GM12872 (cell line): Measurements from ENCODE around the gene C16orf90.

Source experiments
- CTCF ChIP-seq: IDR thresholded peaks from 3 replicates; pipeline ENCODE4 v1.5.1; 2011; ENCODE audit warnings: low read depth, mild to moderate bottlenecking, low read length, moderate library complexity; ENCODE audit not compliant: insufficient read depth

C16orf90 gene

GRCh38 chr16:3474136-3474779 lies 21.0 kb downstream of the C16orf90 start:
- no peak for TF ChIP-seq CTCF

GRCh38 chr16:3472878-3473595 lies 22.3 kb downstream of the C16orf90 start:
- no peak for TF ChIP-seq CTCF

GRCh38 chr16:3471518-3472176 lies 23.6 kb downstream of the C16orf90 start:
- TF ChIP-seq CTCF = no peak

- no peak for TF ChIP-seq CTCF
These were observed 24.6 kb downstream of the C16orf90 start for GRCh38 chr16:3470723-3471122.

- TF ChIP-seq CTCF = no peak
These were observed 25.6 kb downstream of the C16orf90 start for GRCh38 chr16:3469736-3470135.

- no peak for TF ChIP-seq CTCF
These were observed 26.8 kb downstream of the C16orf90 start for GRCh38 chr16:3468501-3468900.

- TF ChIP-seq CTCF = no peak
These were observed 27.4 kb downstream of the C16orf90 start for GRCh38 chr16:3467921-3468320.
